CD8-positive, alpha-beta memory T cell (primary cell): Measurements from ENCODE around the gene KCNC1. TPM values are rescaled to one million over a fixed set of nuclear protein-coding genes. Genes with fewer than 3 reads are reported as not detected.
A peak's percentile ranks its signal among the peaks of the same experiment; 100 is the strongest.

Experiments
- CTCF ChIA-PET: fragments of 350-600 bp; sonication (Branson Sonifier 250); formaldehyde crosslinking; loops from one replicate; lab custom pipeline; 2021; ENCODE audit warnings: antibody characterized with exemption; lab: Charles Lee
- POLR2A ChIA-PET: fragments of 350-600 bp; sonication (Branson Sonifier 250); formaldehyde crosslinking; loops from one replicate; lab custom pipeline; 2021; ENCODE audit warnings: antibody characterized with exemption; lab: Charles Lee
- DNase-seq, 5 donors: peaks; one replicate each; pipeline versions ENCODE4 v3.0.0 to v3.0.0-alpha.2; 2020 to 2022; ENCODE audit warnings: mixed read lengths in 1 of 5
- H3K27ac ChIP-seq: one replicate; pipeline ENCODE4 v1.7.0; 2013; ENCODE audit warnings: low read depth, mild to moderate bottlenecking, low read length, moderate library complexity
- H3K27me3 ChIP-seq: 2 replicates; pipeline ENCODE4 v1.7.0; 2013; ENCODE audit warnings: low read length, mild to moderate bottlenecking; ENCODE audit not compliant: insufficient read depth, poor library complexity, severe bottlenecking
- H3K36me3 ChIP-seq: 2 replicates; pipeline ENCODE4 v1.7.0; 2013; ENCODE audit warnings: mild to moderate bottlenecking, low read length, moderate library complexity; ENCODE audit not compliant: insufficient read depth
- H3K4me1 ChIP-seq: 2 replicates; pipeline ENCODE4 v1.7.0; 2013; ENCODE audit warnings: mild to moderate bottlenecking, low read length, moderate library complexity; ENCODE audit not compliant: insufficient read depth
- H3K4me3 ChIP-seq: 2 replicates; pipeline ENCODE4 v1.7.0; 2013; ENCODE audit warnings: mild to moderate bottlenecking, low read length
- H3K9me3 ChIP-seq: 2 replicates; pipeline ENCODE4 v1.7.0; 2013; ENCODE audit warnings: mild to moderate bottlenecking, low read length
- H3K27ac Mint-ChIP-seq, 8 donors: one replicate each; pipeline ENCODE4 v1.8.0; 2020 to 2021; ENCODE audit warnings: mixed read lengths in 8 of 8, mild to moderate bottlenecking in 6 of 8, inconsistent platforms in 3 of 8, moderate library complexity in 3 of 8
- H3K27me3 Mint-ChIP-seq, 2 donors: one replicate each; pipeline ENCODE4 v1.8.0; 2020 to 2021; ENCODE audit warnings: mixed read lengths in 2 of 2, mild to moderate bottlenecking in 1 of 2, moderate library complexity in 1 of 2
- H3K36me3 Mint-ChIP-seq, 3 donors: one replicate each; pipeline ENCODE4 v1.8.0; 2020 to 2021; ENCODE audit warnings: mixed read lengths in 3 of 3, inconsistent platforms in 1 of 3, mild to moderate bottlenecking in 1 of 3
- H3K4me1 Mint-ChIP-seq, 3 donors: one replicate each; pipeline ENCODE4 v1.8.0; 2020 to 2021; ENCODE audit warnings: mixed read lengths in 3 of 3, inconsistent platforms in 1 of 3, mild to moderate bottlenecking in 1 of 3
- H3K4me3 Mint-ChIP-seq, 7 donors: one replicate each; pipeline ENCODE4 v1.8.0; 2020 to 2021; ENCODE audit warnings: mixed read lengths in 7 of 7, mild to moderate bottlenecking in 6 of 7, moderate library complexity in 4 of 7, inconsistent platforms in 2 of 7
- H3K9me3 Mint-ChIP-seq, 5 donors: one replicate each; pipeline ENCODE4 v1.8.0; 2020 to 2022; ENCODE audit warnings: mixed read lengths in 5 of 5, mild to moderate bottlenecking in 3 of 5, moderate library complexity in 2 of 5, inconsistent platforms in 1 of 5
- polyA plus RNA-seq: library from polyadenylated mRNA; unstranded; fragments of 300-500 nt; fragmentation: Illumina TruSeq; gene quantifications from one replicate; pipeline ENCODE4 v1.2.3, GENCODE V29; 2021
- total RNA-seq, 2 experiments: library from RNA; stranded (reverse); gene quantifications; one replicate each; pipeline ENCODE4 v1.2.3, GENCODE V29; 2021

The KCNC1 gene
- total and polyA plus RNA-seq, 3 experiments from 2014 or later, result not detected

DNA sequence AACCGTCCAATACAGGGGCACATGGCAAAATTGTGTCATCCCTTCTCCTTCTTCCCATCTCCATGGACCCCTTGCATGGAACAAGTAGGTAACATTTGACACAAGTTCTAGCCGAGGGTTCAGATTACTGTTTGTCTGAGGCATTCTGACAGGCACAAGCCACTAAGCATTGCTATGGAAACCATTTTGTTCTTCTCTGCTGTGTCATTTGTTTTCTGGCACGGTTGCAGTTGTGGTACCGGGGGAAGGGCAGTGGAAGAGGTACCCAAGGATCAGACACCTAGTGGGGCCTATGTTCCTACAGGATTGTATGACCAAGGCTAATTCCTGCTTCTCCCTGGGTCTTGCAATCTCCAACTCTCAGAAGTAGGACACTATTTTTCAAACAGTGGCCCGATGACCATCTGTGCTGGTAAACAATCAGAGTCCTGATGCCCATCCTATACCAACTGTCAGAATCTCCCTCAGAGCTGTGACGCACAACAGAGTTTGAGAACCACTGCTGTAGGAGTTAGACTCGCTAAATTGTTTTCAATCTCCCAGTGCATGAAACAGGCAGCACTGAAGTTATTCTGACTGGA lies 69.3 kb downstream of the KCNC1 start:
- H3K9me3 Mint-ChIP-seq, result no peaks in the 10 kb centered on the region
- Histone ChIP-seq H3K4me1 (no peaks in the 10 kb centered on the region), H3K9me3 (no peaks in the 10 kb centered on the region), H3K27me3 (no peaks in the 10 kb centered on the region), H3K4me3 (no peak overlapping the region), H3K27ac (no peak overlapping the region), H3K36me3 (no peaks in the 10 kb centered on the region)
- H3K27ac Mint-ChIP-seq, result no peak overlapping the region
- ChIA-PET POLR2A (no interaction called here), CTCF (no interaction called here)
- no peak overlapping the region for H3K4me3 Mint-ChIP-seq
- no peak for DNase-seq
- no peaks in the 10 kb centered on the region for H3K4me1 Mint-ChIP-seq
- H3K27me3 Mint-ChIP-seq, result no peaks in the 10 kb centered on the region
- peaks cover 9 to 18% (median 16%) of the 10 kb centered on the region in 3 donors for H3K36me3 Mint-ChIP-seq

DNA sequence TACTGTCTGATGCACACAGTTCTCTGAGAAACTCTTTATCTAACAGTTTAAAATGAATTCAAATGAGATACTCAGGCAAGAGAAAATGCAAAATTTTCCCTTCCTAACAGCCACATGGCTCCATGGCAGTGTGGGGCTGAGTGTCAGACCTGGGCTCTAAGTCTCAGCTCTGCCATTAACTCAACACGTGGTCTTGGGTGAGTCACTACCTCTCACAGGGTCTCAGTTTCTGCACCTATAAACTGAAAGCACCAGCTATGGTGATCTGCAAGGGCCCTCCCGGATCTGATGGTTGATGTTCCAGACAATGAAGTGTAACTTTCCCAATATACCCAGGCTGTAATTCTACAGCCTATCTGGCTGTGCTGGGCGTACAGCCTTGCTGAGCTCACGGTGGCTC lies 70.5 kb downstream of the KCNC1 start:
- ChIA-PET CTCF (no interaction called here), POLR2A (no interaction called here)
- Histone ChIP-seq H3K36me3 (no peaks in the 10 kb centered on the region), H3K4me1 (no peaks in the 10 kb centered on the region), H3K27me3 (no peaks in the 10 kb centered on the region), H3K4me3 (no peak overlapping the region), H3K27ac (no peak overlapping the region), H3K9me3 (no peaks in the 10 kb centered on the region)
- H3K27me3 Mint-ChIP-seq, result no peaks in the 10 kb centered on the region
- DNase-seq, result no peak
- H3K9me3 Mint-ChIP-seq, result no peaks in the 10 kb centered on the region
- H3K4me1 Mint-ChIP-seq, result no peaks in the 10 kb centered on the region
- H3K4me3 Mint-ChIP-seq, result no peak overlapping the region
- peaks cover 6 to 12% (median 9%) of the 10 kb centered on the region in 3 donors for H3K36me3 Mint-ChIP-seq
- H3K27ac Mint-ChIP-seq, result no peak overlapping the region

DNA sequence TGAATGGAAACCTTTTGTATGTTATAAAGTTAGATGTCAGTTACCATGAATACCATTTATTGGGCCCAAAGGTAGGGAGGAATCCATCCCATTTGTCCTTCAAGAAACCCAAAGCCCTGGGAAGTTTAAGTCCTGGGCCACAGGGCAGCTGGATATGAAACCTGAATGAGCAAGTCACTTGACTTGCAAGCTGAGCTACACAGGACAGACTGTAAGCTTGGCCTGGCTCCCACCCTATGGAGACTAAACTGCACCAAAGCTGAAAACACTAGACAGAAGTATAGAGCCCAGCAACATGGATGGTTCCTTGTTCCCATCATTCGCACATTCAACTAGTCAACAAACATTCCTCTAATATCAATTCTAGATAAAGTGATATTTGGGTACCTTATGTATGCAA lies 71.3 kb downstream of the KCNC1 start:
- CTCF ChIA-PET, result no interaction called here

GRCh38 chr11:17807034-17807433 lies 72.5 kb downstream of the KCNC1 start:
- Mint-ChIP-seq H3K36me3 (peaks cover 4 to 9% (median 6%) of the 10 kb centered on the region in 3 donors), H3K4me1 (no peaks in the 10 kb centered on the region), H3K4me3 (no peak overlapping the region), H3K27me3 (no peaks in the 10 kb centered on the region), H3K9me3 (no peaks in the 10 kb centered on the region), H3K27ac (peak overlapping the region in 1 of 8 donors; percentile 57)
- Histone ChIP-seq H3K27ac (no peak overlapping the region), H3K4me3 (no peak overlapping the region), H3K36me3 (no peaks in the 10 kb centered on the region), H3K9me3 (no peaks in the 10 kb centered on the region), H3K4me1 (no peaks in the 10 kb centered on the region), H3K27me3 (no peaks in the 10 kb centered on the region)
- DNase-seq, result no peak
- POLR2A ChIA-PET, result interaction anchor here (0.6 kb wide), 1 partner anchor 228 kb away, joined by 3 read pairs; no protein-coding TSS in a partner anchor
- CTCF ChIA-PET, result no interaction called here

More for the DNA sequence above, 71.3 kb downstream of the KCNC1 start:
- H3K4me3 Mint-ChIP-seq, result no peak overlapping the region
- peaks cover 4 to 8% (median 6%) of the 10 kb centered on the region in 3 donors for H3K36me3 Mint-ChIP-seq
- no peak overlapping the region for H3K27ac ChIP-seq
- no peaks in the 10 kb centered on the region for H3K4me1 ChIP-seq
- no peaks in the 10 kb centered on the region for H3K27me3 Mint-ChIP-seq
- H3K4me3 ChIP-seq, result no peak overlapping the region
- POLR2A ChIA-PET, result no interaction called here
- H3K27ac Mint-ChIP-seq, result no peak overlapping the region
- H3K36me3 ChIP-seq, result no peaks in the 10 kb centered on the region
- no peaks in the 10 kb centered on the region for H3K27me3 ChIP-seq
- DNase-seq, result no peak
- no peaks in the 10 kb centered on the region for H3K4me1 Mint-ChIP-seq
- no peaks in the 10 kb centered on the region for H3K9me3 Mint-ChIP-seq
- no peaks in the 10 kb centered on the region for H3K9me3 ChIP-seq

DNA sequence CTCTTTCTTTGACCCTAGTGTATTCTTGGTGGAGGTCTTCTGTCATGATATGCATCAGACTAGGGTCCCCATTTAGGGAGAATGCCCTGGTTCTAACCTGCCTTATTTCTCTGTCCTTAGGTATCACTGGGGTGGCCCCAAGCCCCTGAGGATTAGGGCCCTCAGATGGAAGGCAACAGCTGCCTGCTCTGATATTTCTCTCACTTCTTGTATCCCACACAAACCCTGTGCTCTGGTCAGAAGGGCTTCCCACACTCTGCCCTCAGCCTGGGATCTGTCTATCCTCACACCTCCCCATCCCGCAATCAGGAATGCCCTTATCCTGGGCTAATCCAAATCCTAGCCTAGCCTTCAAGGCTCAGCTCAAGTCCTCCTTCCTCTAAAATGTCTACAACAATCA lies 75.5 kb downstream of the KCNC1 start:
- CTCF ChIA-PET, result no interaction called here

GRCh38 chr11:17810746-17811145 lies 76.2 kb downstream of the KCNC1 start:
- H3K4me3 ChIP-seq, result no peak overlapping the region
- POLR2A ChIA-PET, result no interaction called here
- Mint-ChIP-seq H3K9me3 (no peaks in the 10 kb centered on the region), H3K27me3 (no peaks in the 10 kb centered on the region), H3K4me1 (no peaks in the 10 kb centered on the region), H3K36me3 (peaks cover 3 to 13% (median 6%) of the 10 kb centered on the region in 3 donors), H3K4me3 (no peak overlapping the region), H3K27ac (no peak overlapping the region)
- H3K9me3 ChIP-seq, result no peaks in the 10 kb centered on the region
- CTCF ChIA-PET, result no interaction called here
- DNase-seq, result no peak
- no peaks in the 10 kb centered on the region for H3K4me1 ChIP-seq
- H3K36me3 ChIP-seq, result no peaks in the 10 kb centered on the region
- no peak overlapping the region for H3K27ac ChIP-seq
- no peaks in the 10 kb centered on the region for H3K27me3 ChIP-seq

More for the DNA sequence above, 75.5 kb downstream of the KCNC1 start:
- Histone ChIP-seq H3K4me3 (no peak overlapping the region), H3K9me3 (no peaks in the 10 kb centered on the region), H3K27me3 (no peaks in the 10 kb centered on the region), H3K4me1 (no peaks in the 10 kb centered on the region), H3K36me3 (no peaks in the 10 kb centered on the region), H3K27ac (no peak overlapping the region)
- no peak overlapping the region for H3K27ac Mint-ChIP-seq
- H3K4me1 Mint-ChIP-seq, result no peaks in the 10 kb centered on the region
- H3K27me3 Mint-ChIP-seq, result no peaks in the 10 kb centered on the region
- no peaks in the 10 kb centered on the region for H3K9me3 Mint-ChIP-seq
- H3K4me3 Mint-ChIP-seq, result no peak overlapping the region
- no peak for DNase-seq
- POLR2A ChIA-PET, result no interaction called here
- peaks cover 3 to 13% (median 6%) of the 10 kb centered on the region in 3 donors for H3K36me3 Mint-ChIP-seq

- H3K27me3 ChIP-seq, result no peaks in the 10 kb centered on the region
- H3K27ac Mint-ChIP-seq, result no peak overlapping the region
- H3K4me1 Mint-ChIP-seq, result no peaks in the 10 kb centered on the region
- no peaks in the 10 kb centered on the region for H3K9me3 ChIP-seq
- no peaks in the 10 kb centered on the region for H3K4me1 ChIP-seq
- no peak for DNase-seq
- H3K36me3 Mint-ChIP-seq, result peaks cover 0 to 14% (median 6%) of the 10 kb centered on the region in 3 donors
- no peak overlapping the region for H3K4me3 Mint-ChIP-seq
- no peak overlapping the region for H3K27ac ChIP-seq
- no peaks in the 10 kb centered on the region for H3K9me3 Mint-ChIP-seq
- H3K4me3 ChIP-seq, result no peak overlapping the region
- ChIA-PET POLR2A (no interaction called here), CTCF (no interaction called here)
- no peaks in the 10 kb centered on the region for H3K27me3 Mint-ChIP-seq
- no peaks in the 10 kb centered on the region for H3K36me3 ChIP-seq
These were observed 76.8 kb downstream of the KCNC1 start for GRCh38 chr11:17811352-17811751.

- H3K27me3 ChIP-seq, result no peaks in the 10 kb centered on the region
- H3K27ac ChIP-seq, result no peak overlapping the region
- no peaks in the 10 kb centered on the region for H3K9me3 ChIP-seq
- POLR2A ChIA-PET, result no interaction called here
- no peaks in the 10 kb centered on the region for H3K4me1 Mint-ChIP-seq
- no peak for DNase-seq
- peaks cover 0 to 14% (median 0%) of the 10 kb centered on the region in 3 donors for H3K36me3 Mint-ChIP-seq
- CTCF ChIA-PET, result no interaction called here
- no peaks in the 10 kb centered on the region for H3K36me3 ChIP-seq
- H3K9me3 Mint-ChIP-seq, result no peaks in the 10 kb centered on the region
- H3K4me1 ChIP-seq, result no peaks in the 10 kb centered on the region
- no peak overlapping the region for H3K4me3 ChIP-seq
- H3K4me3 Mint-ChIP-seq, result no peak overlapping the region
- H3K27me3 Mint-ChIP-seq, result no peaks in the 10 kb centered on the region
- no peak overlapping the region for H3K27ac Mint-ChIP-seq
These were observed 77.7 kb downstream of the KCNC1 start for GRCh38 chr11:17812091-17812864.
